Mesenteric fat pad (tissue), 1 donor: Measurements from ENCODE around the gene INSRR. TPM values are rescaled to one million over a fixed set of nuclear protein-coding genes. Genes with fewer than 3 reads are reported as not detected.

ENCODE experiments used
- DNase-seq: peaks from one replicate; pipeline ENCODE4 v3.0.0-alpha.2; 2020; ENCODE audit warnings: low spot score
- total RNA-seq: library from RNA; stranded (reverse); fragmentation: NEBNext Ultra II Directional; extraction: Animal tissue kit (Norgen Biotek cat#: 25700); gene quantifications from one replicate; pipeline ENCODE4 v1.2.1, GENCODE V29; 2021
- donor health status: DM: yes; HTN: yes; CAD: no.

Gene INSRR
- total RNA-seq, 1 donor from 2014 or later: 0.10 TPM

DNA sequence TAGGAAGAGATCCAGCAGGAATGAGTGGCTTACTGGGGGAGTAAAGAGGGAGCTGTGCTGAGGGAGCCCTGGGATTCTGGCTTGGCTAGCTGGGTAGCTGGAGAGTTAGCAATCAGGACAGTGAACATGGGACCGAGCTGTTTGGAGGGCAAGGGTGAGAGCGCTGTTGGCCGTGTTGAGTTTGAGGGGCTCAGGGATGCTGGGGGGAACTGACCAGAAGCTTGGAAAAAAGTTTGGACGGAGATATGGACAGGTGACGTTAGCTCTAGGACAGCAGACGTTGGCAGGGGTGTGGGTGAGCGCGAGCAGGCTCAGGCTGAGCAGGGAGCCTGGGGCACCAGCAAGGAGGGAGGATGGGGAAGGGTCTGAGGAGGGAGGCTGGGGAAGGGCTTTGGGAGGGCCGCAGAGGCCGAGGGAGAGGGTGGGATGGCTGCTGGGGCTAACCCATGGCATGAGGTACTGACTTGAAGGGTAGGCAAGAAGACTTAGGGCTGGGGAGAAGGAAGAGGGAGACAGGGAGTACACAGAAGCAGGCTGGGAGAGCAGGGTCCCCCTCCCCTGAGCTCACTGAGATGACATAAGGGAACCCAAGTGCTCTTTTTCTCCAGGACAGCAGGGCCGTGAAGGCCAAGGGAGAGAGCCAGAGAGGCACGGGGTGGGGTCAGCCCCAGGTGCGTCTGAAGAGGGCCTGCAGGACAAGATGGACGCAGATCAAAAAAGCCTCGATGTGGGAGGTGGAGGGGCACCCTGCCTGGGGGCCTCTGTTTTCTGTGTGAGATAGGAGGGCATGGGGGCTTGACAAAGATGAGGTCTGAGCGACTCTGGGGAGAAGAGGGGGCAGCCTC, 50.5 kb downstream of the INSRR start:
- peak; percentile 80 for DNase-seq

DNA sequence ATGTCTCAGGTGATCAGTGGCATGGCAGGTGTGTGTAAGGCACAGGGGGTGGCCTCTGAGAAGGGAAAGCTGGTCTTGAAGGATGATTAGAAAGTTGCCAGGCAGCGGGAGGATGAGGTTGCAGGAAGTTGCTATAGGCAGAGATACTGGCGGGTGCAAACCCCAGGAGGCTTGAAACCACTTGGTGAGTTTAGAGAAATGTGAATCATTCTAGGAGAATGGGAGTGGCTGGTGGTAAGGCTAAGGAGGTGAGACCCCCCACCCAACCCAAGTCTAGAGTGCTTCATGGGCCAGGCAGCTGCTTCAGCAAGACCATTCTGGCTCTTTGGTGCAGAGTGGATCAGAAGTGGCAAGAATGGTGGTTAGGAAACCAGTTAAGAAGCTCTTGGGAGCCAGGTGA, 51.3 kb downstream of the INSRR start:
- peak; percentile 18 for DNase-seq

DNA sequence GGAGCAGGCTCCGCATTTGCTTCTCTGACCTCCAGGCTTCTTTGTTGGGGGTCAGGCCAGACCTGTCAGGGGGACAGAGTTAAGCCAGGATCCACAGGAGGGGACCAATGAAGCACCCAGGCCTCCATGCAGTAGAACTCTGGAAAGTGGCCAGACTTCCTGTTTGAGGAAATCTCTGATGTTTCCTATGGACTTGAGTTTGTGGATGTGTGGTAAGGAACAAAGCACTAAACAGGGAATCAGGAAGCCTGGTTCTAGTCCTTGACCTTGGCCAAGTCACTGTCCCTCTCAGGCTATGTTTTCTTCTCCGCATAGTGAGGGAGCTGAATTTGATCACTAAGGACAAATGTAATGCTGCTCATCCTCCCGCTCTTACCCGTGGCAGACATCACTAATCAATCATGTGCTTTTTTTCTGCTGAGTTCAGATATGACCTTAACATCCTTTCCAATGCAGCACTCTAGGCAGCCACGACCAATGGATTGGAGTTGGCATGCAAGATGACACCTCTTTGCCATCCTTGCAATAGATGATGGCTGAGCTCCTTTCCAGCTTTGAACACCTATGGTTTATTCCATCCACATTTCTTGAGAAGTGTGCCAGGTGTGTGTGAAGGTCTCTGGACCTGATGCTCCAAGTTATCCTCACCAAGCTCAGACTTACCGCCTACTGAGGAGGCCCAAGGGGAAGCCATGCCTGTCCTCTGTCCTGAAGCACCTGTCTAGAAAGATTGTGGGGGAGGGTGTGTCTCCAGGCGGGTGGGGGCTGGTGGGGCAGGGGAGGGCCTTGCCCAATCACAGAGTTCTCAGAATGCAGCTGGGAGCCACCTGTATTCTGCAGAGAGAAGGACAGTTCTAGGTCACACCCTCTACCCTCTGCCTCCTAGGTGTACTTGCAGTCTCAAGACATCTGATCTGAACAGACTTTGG, 52.1 kb downstream of the INSRR start:
- DNase-seq: peak; percentile 60

DNA sequence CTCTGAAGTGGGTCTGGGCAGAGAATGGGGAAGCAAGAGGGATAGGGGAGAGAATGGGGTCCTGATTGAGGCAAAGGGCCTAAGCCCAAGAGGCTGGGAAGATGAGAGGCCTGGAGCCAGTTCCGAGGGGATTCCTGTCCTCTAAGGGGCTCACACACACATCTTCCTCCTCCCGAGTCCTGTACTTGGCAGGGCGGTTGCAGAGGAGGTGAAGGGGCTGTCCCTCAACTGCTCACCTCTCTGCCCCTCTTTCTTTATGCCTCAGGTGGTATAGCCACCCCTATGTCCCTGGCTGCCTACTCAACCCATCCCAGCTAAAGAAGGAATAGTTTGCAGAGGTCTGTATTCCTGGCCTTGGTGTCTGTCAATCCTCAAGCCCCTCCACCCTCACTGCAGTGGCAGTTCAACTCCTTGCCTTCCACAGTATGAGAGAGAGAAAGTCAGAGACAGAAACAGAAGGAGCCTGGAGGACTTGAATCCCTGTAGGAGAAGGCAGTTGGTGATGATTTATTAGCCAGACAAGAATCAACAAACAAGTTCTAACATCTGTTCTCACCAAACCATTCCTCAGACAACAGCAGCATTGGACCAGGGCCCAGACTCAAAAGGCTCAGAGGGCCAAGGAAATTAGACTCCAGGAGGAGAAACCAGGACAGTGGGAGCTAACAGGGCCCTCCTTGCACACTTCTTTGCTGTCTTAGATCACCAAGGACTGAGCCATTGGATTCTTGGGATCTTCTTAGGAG, 53.0 kb downstream of the INSRR start:
- peak; percentile 69 for DNase-seq

DNA sequence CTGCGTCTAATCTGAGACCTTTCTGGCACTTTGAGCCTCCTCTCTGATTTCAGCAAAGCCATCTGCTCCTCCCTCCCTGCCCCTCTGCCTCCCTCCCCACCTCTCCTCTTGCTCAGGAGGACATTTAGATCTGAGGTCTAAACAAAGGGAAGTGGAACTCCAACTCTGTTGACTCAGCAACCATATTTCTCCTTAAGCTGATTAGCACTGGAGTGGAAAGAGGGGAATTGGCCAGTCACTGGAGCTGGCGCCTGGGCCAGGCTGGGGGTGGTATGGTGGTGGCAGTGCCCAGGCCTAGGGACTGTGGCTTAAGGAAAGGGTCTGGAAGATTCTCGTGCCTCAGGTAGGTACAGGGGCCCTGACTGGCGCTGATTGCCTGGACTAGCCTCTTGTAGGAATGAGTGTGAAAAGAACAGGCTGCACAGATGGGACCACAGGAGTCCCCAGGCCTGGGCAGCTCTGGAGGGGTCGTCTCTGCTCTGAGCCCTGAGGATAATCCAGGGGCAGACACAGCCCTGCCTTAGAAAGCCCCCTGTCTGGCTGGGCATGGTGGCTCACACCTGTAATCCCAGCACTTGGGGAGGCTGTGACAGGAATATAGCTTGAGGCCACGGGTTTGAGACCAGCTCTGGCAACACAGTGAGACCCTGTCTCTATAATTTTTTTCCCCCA, 54.2 kb downstream of the INSRR start:
- peak; percentile 51 for DNase-seq

DNA sequence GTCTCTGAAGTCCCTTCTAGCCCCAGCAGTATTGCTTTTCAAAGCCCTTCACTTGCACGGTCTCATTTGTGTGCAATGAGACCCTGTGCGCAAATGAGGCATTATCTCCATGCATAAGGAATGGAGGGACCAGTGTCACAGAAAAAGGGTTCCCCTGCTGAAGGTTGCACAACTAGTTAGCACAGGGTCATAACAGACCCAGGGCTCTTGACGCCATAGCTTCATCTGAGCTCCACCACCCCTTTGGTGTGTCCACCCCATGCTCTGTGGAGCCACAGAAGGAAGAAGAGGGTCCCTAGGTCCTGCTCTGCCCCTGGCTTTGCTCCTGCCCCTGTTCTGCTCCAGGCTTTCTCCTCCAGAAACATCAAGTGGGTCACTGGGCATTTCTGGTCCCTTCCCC, 54.9 kb downstream of the INSRR start:
- peak; percentile 30 for DNase-seq

- DNase-seq: peak; percentile 60
Observed at GRCh38 chr1:156803086-156803851, 55.6 kb downstream of the INSRR start.

DNA sequence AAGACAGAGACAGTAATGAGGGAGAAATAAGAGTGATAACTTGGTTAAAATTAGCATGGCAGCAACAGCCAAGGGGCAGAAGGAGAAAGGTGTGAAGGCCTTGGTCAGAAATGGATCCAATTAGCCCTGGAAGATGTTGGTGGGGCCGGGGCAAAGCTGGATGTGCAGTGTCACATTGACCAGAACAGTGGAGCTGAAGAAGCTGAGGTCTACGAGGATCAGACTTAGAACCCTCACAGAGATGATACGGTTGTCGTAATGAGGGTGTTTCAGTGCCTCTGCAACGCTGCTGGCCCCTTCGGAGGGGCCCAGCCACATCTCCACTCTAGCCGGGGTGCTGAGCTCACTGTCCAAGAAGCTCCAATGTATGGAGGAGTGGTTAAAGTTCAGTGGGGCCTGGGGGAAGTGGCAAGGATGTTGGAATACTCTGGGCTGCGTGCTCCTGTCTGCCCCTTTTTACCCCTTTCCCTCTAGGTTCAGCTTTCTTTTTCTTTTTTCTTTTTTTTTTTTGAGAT, 56.4 kb downstream of the INSRR start:
- peak; percentile 30 for DNase-seq

DNA sequence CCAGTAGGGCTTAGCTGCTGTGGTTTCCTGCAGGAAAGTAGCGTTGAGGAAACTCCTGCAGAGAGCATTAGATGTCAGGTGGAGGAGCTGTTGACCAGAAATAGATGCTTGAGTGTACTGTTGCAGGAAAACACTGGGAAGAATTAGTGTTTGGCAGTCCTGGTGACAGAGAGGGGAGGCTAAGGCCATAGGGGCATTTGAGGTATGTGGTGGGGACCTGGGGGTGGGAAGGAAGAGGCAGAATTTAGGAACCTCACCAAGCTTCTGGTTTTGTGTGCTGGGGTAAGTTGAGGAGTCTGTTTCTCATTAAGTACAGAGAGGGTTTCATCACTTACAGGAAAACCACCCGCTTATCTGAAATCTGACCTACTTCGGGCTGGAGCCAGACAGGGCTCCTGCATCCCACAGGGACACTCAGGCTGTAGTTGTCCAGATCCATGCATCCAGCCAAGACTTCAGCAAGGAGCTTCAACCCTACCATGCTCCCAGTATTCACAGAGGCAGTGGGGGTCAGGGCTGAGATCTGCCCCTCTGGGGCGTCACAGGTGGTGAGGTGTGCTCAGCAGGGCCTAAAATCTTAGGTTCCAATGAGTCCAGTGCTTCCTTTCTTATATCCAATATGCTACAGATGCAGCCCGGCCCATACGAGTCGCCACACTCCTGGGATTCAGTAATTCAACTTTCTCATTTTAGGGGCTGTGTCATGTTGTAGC, 57.4 kb downstream of the INSRR start:
- peak; percentile 45 for DNase-seq

DNA sequence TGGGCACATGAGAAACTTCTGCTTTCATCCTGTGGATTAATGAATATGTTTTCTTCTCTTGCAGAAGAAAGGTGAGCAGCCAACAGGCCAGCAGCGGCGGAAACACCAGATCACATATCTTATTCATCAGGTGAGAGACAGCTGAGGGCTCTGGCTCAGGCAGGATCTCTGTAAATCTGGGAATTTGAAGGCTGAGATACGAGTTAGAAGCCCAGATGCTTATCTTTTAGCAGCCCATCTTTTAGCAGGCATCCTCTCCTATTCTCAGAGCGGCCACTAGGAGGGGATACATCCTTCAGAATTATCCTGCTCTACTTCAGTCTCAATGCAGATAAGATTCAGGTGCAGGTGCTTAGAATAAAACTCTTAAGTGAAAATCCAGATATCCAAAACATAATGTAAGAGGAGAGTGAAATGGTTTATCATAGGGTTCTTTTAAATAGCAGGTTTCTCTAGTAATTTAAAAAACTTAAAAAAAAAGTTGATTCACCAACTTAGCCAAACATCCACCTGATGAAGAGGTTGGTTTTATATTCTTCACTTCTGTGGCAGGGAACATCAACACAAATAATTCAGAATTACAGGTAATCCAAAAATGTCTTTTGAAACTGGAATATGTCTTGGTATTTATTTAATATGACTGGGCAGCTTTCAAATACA, 61.6 kb downstream of the INSRR start:
- DNase-seq: peak; percentile 59

- peak; percentile 59 for DNase-seq
Observed at GRCh38 chr1:156796340-156797097, 62.4 kb downstream of the INSRR start.

DNA sequence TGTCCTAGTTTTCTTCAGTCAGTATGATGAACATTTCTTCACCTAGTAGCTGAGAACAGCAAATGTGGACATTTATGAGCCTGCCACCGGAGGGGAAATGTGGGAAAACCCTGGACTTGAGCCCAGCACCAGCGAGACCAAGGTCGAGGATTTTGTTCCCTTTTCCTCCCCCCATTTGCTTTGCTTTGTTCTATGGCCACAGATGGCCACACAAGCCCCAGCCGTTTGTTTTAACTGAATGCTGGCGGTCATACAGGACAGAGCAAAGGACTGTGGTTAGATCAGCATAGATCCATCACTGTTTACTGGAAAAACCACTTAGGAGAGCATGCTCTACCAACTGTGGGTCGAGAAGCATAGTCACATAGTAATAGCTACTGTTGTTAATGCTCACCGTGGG, 63.1 kb downstream of the INSRR start:
- peak; percentile 26 for DNase-seq

GRCh38 chr1:156795374-156795733, 63.6 kb downstream of the INSRR start:
- peak; percentile 51 for DNase-seq

- peak; percentile 73 for DNase-seq
Observed at GRCh38 chr1:156794506-156795373, 64.2 kb downstream of the INSRR start.
